NT2/D1 (cell line): ENCODE measurements around the gene MEG3.

Experiments used
- DNase-seq: peaks from one replicate; pipeline ENCODE4 v3.0.0-alpha.2; 2011; ENCODE audit warnings: low read depth, low spot score
- H3K27me3 ChIP-seq: 2 replicates; pipeline ENCODE4 v1.6.0; 2011; ENCODE audit warnings: mild to moderate bottlenecking; ENCODE audit not compliant: insufficient read length, insufficient read depth
- H3K36me3 ChIP-seq: 2 replicates; pipeline ENCODE4 v1.6.1; 2011; ENCODE audit warnings: mild to moderate bottlenecking, low read length, mixed read lengths; ENCODE audit not compliant: insufficient read depth, insufficient read length
- H3K4me1 ChIP-seq: 2 replicates; pipeline ENCODE4 v1.5.1; 2011; ENCODE audit not compliant: insufficient read depth, insufficient read length
- H3K4me3 ChIP-seq: 2 replicates; pipeline ENCODE4 v1.5.1; 2011; ENCODE audit warnings: low read depth; ENCODE audit not compliant: insufficient read length
- H3K9ac ChIP-seq: 2 replicates; pipeline ENCODE4 v1.6.0; 2011; ENCODE audit warnings: low read depth; ENCODE audit not compliant: insufficient read length
- H3K9me3 ChIP-seq: 2 replicates; pipeline ENCODE4 v1.5.1; 2011; ENCODE audit warnings: mild to moderate bottlenecking, low read length; ENCODE audit not compliant: insufficient read depth
- SUZ12 ChIP-seq: IDR thresholded peaks from 2 replicates; pipeline ENCODE4 v1.6.1; 2011; ENCODE audit not compliant: insufficient read length, insufficient read depth; ENCODE audit errors: extremely low read depth
- YY1 ChIP-seq: IDR thresholded peaks from 2 replicates; pipeline ENCODE4 v1.6.1; 2011; ENCODE audit not compliant: insufficient read length, insufficient read depth
- ZNF274 ChIP-seq: IDR thresholded peaks from 2 replicates; pipeline ENCODE4 v1.6.1; 2011; ENCODE audit warnings: mild to moderate bottlenecking, low read depth, low read length

The MEG3 gene

DNA sequence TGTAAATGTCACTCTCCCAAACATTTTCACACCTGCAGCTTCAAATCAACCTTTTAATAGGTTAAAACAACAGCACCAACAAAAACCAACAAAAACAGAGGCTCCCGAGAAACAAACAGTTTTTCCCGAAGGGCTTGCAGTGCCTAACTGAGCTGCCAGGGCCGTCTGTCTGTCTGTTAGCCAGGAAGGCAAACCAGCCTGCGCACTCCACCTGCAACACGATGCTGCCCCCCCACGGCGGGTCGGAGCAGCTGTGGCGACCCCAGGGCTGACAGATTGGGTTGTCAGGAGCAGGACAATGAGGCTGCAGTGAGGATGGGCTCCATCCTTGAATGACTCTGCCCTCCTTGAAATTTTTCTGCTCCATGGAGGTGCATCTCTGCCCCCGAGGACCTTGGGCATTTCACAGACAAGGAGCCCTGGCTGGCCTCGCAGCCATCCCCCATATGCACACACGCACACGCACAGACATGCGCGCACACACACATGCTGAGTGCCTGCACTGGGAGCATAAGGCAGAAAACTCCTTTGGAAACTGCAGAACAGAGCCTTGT lies 75.0 kb downstream of the MEG3 start:
- DNase-seq: peak; percentile 44
- Histone ChIP-seq H3K9me3 (peaks cover 12% of the 10 kb centered on the region; the same call in 1 of the 2 replicates), H3K4me3 (peak overlapping the region; percentile 34), H3K36me3 (no peaks in the 10 kb centered on the region), H3K4me1 (peaks cover 10% of the 10 kb centered on the region), H3K27me3 (peaks cover 9% of the 10 kb centered on the region), H3K9ac (no peak overlapping the region)
- TF ChIP-seq YY1 (no peak), ZNF274 (no peak), SUZ12 (no peak)

DNA sequence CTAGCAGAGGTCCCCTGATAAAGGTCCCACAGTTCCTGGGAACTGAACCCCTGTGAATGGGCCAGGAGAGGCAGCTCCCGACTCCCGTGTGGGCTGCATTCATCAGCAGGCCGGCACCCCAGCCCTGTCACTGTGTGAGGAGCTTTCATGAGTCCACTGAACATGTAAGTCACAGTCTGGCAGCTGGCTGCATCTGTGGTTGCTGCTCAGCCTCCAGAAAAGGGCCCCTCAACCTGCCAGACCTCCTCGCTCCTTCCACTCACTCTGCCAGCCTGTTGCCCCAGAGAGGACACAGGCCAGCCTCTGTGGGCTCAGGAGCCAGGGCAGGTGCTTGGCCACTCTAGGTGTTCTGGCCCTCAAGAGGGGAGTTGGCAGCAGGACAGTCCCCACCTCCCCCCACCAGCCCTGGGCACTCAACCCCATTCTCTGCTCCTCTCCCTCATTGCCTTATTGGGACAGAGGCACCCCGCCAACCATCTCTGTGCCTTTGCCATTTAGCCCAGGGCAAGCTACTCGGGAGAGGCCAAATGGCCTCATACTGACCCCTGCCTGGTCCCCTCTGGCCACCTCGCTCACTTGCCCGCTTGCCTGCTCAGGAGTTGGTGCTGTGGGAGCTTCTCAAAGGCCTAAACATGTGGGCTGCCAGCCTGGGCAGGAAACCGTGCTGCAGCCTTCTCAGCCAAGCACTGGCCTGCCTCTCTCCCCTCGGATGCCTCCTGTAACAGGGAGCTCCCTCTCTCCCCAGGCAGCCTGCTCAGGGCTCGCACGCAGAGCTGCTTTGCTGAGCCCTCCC lies 75.7 kb downstream of the MEG3 start:
- Histone ChIP-seq H3K4me3 (no peak overlapping the region), H3K27me3 (peaks cover 9% of the 10 kb centered on the region), H3K36me3 (no peaks in the 10 kb centered on the region), H3K4me1 (peaks cover 10% of the 10 kb centered on the region), H3K9ac (no peak overlapping the region), H3K9me3 (peaks cover 12% of the 10 kb centered on the region; the same call in 1 of the 2 replicates)
- no peak for DNase-seq
- TF ChIP-seq YY1: no peak
- TF ChIP-seq ZNF274: no peak
- TF ChIP-seq SUZ12: no peak

DNA sequence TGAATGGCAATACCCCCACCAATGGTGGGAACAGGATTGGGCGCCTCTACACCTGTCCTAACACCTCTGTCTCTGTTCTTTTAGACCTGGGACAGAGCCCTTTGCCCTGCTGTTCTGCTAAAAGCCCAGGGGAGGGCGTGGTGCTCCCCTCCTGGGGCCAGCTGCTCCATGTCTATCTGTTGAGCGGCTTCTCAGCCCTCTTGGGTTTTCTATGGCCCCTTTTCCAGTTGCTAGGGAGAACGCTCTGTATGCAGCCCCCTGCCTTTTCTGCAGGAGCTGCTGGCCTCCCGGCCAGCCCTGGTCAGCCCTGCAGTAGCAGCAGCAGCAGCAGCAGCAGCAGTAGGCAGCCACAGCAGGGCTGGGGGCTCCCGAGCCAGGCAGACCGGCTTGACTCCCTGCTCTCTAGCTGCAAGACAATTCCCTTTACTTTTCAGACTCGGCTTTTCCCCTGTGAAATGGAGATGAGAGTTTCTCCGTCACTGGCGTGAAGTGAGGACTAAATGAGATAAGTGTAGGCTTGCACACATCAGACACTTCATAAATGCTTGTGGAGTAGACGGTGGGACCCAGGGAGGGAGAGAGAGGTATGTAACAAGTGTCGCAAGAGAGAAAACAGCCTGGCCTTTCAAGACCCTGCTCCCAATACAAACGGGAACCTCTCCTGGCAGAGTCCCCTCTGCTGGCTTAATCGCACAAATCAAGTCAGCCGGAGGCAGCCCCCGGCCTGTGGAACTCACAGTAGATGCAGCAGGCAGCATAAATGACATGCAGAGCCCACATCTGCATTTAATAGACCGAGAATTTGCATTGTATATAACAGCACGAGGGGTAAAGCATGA lies 76.6 kb downstream of the MEG3 start:
- no peak for DNase-seq
- Histone ChIP-seq H3K4me1 (peaks cover 10% of the 10 kb centered on the region), H3K4me3 (no peak overlapping the region), H3K9ac (no peak overlapping the region), H3K36me3 (no peaks in the 10 kb centered on the region), H3K9me3 (peaks cover 12% of the 10 kb centered on the region; the same call in 1 of the 2 replicates), H3K27me3 (peaks cover 9% of the 10 kb centered on the region)
- TF ChIP-seq ZNF274 (no peak), YY1 (no peak), SUZ12 (no peak)

DNA sequence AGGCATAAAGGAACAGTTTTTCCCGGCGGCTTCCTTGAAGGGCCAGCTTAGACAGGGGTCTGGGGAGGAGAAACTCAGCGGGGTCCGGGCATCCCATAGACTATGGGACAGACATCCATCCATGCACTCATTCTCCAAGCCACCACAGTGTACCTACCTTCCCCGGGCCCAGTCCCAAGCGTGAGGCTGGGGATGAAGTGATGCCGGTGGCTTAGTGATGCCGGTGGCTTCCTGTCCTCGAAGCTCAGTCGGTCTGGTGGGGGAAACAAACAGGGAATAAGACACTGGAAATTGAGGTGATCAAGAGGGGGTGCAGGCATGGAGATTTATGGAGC lies 77.2 kb downstream of the MEG3 start:
- H3K9me3 ChIP-seq: peaks cover 12% of the 10 kb centered on the region; the same call in 1 of the 2 replicates
- no peak overlapping the region for H3K4me3 ChIP-seq
- H3K9ac ChIP-seq: no peak overlapping the region
- peaks cover 10% of the 10 kb centered on the region for H3K4me1 ChIP-seq
- no peak for DNase-seq
- H3K27me3 ChIP-seq: peaks cover 9% of the 10 kb centered on the region
- H3K36me3 ChIP-seq: no peaks in the 10 kb centered on the region
- TF ChIP-seq SUZ12 (no peak), YY1 (no peak), ZNF274 (no peak)

DNA sequence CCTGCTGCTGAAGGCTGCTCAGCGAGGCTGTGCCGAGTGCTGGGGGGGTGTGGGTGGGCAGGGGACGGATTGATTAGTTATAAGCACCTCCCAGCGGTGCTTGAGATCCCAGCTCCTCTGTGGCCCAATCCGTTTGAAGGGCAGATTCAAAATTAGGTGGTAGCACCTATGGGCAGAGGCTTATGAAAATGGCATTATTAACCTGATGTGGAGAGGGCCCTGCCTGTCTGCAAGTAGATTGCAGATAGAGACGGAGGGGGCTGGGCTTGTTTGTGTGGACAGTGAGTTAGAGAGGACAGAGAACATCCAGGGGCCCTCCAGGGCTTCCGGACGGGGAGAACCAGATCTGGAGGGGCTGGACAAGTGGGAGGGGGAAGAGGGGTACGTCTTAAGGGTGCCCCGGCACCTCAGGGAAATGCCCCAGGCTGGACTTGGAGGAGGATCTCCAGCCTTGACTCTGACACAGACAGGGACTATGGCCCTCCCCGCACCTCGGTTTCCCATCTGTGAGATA lies 77.8 kb downstream of the MEG3 start, which contains the start of gene RTL1:
Gene RTL1, minus strand, starts transcription at position 51 of the 514 bp plus-strand sequence. CDS start 18,934 bp downstream, outside the sequence.
- peaks cover 9% of the 10 kb centered on the region for H3K27me3 ChIP-seq
- no peak within 1 kb of the TSS for H3K9ac ChIP-seq
- no peaks in the 10 kb centered on the region for H3K36me3 ChIP-seq
- H3K9me3 ChIP-seq: peaks cover 12% of the 10 kb centered on the region; the same call in 1 of the 2 replicates
- TF ChIP-seq ZNF274 (no peak), YY1 (no peak), SUZ12 (no peak)
- no peak within 1 kb of the TSS for H3K4me3 ChIP-seq
- H3K4me1 ChIP-seq: peaks cover 10% of the 10 kb centered on the region
- no peak for DNase-seq

DNA sequence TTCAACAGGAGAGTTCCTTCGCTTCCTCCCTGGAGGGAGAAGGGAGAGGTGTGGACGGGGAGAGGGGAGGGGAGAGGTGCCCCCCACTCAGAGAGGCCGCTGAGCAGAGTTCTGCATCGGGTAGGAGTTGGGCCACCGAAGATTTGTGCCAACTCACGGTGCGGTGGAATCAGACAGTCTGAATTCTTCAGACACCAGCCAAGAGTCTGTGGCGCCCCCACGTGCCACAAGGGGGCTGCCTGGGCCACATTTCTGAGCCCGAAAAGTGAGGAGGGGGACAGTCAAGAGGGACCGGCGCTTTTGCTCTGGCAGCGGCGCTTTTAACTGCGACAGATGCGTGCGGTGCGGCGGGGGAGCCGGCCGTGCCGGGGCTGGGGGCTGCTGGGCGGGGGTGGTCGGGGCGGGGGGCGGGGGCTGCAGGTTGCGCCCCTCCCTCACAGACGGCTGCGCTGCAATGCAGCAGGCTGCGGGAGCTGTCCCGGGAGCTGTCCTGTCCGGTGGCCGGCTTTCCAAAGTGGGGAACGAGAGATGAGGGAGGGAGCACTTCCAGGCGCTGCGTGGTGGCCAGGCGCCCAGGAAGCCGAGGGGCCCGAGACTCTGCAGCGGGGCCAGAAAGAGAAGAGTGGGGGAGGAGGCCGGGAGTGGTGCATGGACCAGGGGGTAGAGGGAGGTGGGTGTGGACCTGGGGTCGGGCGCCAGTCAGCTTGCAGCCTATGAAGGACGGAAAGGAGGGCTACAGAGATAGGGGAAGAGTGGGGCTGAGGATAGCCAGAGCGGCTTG lies 78.6 kb downstream of the MEG3 start:
- Histone ChIP-seq H3K4me1 (peaks cover 7% of the 10 kb centered on the region), H3K4me3 (peak overlapping the region; percentile 19), H3K9ac (peak overlapping the region; percentile 10), H3K27me3 (peaks cover 9% of the 10 kb centered on the region), H3K36me3 (no peaks in the 10 kb centered on the region), H3K9me3 (peaks cover 12% of the 10 kb centered on the region; the same call in 1 of the 2 replicates)
- peak; percentile 39 for DNase-seq
- TF ChIP-seq SUZ12: no peak
- no peak for TF ChIP-seq ZNF274
- no peak for TF ChIP-seq YY1
